ENCODE results near the gene EMP1.

GRCh38 chr12:13205809-13206559 lies 9.5 kb downstream of the EMP1 start:
- TF ChIP-seq CTCF (IDR thresholded peaks at IDR 0.05), result no peak
- peak in 1 of 3 donors; percentile 10 for TF ChIP-seq POLR2AphosphoS5 (IDR thresholded peaks at IDR 0.05)
- no peak for TF ChIP-seq POLR2A (IDR thresholded peaks at IDR 0.05)
